ENCODE results near the gene FNDC3B.

FNDC3B gene

DNA sequence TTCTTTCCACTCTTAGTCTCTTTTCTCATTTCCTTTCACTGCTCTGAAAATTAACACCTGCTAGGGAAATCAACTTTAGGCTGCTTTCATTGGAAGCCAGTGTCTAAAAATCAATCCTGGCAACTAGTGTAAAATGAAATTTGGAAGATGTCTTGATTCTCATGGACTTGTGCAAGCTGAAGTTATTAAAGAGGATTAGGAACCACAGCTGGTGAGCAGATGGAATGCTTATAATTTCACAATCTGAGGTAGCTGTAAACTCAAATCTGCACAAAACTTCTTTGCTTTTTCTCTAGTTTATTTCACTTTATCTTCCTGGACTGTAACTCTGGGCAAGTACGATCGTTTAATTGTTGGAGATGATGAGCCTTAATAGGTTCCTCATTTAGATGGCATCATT lies 233.3 kb downstream of the FNDC3B start:
- no peak for DNase-seq

DNA sequence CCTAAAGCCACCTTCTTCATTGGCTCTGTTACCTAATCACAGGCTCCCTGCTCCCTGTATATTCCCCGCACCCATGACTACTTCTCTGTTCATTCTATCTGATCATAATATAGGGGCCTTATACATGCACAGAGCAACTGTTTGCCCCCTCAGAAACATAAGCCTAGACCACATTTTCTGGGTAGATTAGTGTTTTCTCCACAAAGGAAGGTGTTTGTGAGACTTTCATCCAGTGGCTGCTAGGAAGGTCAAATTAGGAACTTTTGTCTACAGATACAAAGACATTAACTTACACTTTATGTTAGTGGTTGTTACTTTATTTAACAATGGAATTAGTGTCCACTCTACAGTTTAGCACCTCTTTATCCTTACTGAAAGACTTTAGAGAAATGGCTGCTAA lies 234.0 kb downstream of the FNDC3B start:
- no peak for DNase-seq

DNA sequence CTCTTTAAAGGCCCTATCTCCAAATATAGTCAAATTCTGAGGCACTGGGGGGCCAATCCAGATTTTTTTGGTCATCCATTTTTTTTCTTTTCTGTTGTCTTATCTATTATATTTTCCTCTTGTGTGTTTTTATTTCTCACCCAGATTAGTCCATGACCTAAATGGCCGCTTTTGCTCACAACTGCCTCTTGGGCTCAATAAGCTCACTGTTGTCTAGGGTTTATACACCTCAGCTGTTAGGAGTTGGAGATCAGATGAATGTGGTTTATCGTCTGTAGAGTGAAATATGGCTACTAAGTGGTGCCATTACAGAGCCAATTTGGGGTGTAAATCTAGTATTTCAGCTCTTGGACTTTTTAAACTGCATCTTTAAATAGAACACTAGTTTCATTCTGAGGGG lies 235.5 kb downstream of the FNDC3B start:
- no peak for DNase-seq

DNA sequence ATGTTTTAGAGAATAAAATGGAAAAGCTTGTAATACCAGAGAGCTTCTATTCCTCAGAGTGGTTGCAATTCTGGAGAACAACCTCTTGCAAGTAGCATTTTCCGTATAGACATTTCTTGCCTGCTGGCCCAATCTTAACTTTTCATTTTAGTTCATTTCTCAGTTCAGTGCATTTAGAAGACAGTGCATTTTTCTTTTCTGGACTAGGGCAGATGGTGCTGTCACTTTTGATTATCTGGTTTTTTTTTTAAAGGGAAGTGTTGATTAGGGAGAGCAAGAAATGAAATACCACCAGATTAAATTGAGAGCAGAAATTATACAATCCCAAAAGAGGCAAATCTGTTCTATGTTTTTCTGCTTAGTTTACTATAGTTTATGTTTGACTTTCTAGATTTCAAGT lies 236.2 kb downstream of the FNDC3B start:
- no peak for DNase-seq

DNA sequence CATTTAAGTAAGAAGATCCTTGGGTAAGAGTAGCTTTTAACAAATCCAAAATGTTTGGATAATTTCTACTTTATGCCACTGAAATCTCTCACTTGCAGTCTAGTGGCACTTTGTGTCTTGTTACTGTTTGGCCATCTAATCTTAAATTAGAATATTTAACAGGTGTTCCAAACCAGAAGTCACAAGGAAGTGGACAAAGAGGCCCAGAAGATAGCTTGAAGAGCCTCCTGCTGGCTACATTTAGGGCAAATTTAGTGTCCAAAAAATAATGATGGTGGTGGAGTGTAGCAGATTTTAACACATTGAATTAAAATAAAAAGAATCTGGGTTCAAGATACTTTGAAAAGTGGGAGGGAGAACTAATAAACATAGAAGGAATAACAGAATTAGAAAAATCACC lies 236.7 kb downstream of the FNDC3B start:
- DNase-seq: no peak

DNA sequence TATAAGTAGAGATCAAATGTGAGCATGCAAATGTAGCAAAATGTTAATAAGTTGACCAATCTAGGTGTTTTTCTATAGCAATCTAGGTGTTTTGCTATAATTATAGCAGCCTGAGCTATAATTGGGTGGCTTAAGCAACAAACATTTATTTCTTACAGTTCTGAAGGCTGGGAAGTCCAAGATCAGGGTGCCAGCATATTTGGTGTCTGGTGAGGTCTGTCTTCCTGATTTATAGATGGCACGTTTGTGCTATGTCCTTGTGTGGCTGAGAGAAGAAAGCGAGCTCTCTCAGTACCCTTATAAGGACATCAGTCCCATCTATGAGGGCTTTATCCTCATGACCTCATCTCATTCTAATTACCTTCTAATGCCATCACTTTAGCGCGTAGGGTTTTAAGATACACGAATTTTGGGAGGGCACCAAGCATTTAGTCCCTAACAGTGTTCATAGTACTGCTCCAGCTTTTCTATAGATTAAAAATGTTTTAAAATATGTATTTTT lies 237.8 kb downstream of the FNDC3B start:
- DNase-seq: no peak

DNA sequence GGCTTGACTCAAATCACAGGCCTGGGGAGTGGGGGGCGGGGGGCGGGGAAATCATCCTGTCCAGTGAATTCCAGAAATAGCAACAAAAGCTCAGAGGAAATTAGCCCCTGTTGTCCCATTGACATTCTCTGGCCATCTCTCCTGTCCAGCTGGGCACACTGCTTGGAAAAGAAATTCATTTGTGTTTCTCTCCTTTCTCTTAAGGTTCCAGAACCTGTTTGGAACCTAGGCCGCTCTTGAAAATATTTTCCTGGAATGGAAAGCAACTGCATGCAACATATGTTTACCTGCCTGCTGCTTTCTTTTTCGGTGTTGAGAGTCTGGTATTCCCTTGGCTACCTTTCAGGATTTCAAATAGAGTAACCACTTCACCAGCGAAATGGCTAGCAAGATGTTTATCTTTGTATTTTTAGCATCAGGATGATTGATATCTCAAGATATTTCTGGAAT lies 239.8 kb downstream of the FNDC3B start:
- no peak for DNase-seq

DNA sequence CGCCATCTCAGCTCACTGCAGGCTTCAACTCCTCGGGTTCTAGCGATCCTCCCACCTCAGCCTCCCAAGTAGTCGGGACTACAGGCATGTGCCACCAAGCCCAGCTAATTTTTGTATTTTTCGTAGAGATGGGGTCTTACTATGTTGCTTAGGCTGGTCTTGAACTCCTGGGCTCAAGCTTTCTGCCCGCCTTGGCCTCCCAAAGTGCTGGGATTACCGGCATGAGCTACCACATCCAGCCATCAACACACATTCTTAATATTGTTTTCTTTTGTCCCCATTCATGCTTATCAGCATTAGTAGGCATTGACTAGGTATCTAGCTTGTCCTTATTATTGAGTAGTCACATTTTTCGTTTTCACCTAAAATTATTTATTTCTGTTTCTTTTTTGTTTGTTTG lies 240.6 kb downstream of the FNDC3B start:
- no peak for DNase-seq

DNA sequence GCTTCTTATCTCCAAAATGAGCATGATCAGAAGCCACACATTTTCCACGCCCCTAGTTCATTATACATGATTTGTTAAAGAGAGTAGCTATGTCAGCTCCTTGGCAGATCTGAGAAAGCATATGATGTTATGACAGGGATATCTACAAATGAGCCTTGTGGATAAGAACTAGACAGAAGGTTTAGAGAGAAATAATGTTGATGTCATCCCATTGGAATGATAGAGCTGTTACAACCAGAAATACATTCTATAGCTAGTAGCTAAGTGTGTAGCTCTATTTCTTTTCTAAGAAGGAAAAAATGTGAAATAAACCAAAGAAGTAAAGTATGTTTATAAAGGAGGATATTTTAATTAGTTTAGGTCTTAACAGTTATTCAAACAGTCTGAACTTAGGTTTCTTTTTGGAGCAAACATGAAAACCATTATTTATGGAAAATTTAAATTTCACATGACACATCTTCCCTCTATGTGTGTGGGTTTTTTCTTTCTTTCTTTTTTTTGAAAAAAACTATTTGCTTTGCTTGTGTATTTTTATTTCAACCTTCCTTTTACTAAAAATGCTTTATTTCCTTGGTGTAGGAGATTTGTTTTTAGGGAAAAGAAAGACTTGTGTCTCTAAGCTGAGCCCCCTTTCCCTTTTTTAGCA lies 241.2 kb downstream of the FNDC3B start:
- no peak for DNase-seq

DNA sequence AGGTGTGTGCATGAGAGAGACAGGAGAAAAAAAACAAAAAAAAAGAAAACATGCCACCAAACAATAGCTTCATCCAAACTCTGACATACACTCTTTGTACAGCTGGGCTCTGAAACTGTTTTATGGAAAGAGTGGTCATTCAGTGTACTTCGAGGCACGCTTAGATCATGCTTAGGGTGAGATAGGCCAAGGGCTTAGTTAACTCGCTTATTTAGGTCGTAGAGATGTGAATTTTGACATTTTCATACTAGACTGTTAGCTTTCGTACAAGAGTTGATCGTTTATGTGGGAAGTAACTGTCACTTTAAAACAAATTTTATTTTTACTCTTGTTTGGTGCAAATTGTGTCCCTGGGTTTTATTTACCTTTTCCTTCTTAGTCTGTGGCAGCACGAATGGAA lies 242.5 kb downstream of the FNDC3B start:
- DNase-seq: no peak

DNA sequence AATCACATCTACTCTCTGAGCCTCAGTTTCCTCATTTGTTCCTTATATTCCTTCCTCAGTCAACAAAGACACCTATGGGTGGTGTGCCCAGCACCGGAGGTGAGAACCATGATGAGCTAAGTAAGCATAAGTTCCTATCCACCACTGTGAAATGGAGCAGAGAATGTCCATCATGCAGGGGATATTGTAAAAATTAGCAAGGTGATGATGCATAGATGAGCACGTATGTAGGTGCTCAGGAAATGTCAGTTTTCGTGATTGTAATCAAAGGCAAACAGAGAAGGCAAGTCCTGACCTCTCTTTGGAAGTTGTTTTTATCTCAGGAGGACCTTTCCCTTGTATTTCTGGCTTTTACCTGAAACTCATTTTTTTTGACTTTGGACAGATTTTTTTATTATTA lies 243.5 kb downstream of the FNDC3B start:
- no peak for DNase-seq

DNA sequence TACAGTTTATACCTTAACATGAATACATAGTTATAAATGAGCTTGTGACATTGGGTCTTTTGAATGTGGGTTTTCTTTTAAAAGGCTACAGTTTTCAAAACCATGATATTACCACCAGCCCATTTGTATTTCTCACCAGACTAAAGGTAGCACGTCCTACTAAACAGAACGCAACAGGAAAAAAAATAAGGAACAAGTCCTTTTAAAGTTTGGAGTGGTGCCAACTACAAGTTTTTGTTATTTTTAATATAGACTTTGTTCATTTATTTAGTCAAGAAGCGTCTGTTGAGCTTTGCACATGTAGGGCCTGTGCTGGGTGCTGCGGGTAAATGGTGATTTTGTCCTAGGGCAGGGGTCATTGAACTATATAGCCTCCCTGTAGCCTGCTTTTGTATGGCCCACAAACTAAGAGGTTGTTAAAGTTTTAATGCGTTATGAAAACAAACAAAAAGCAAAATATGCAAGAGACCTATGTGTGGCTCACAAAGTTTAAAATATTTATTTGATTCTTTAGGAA lies 244.5 kb downstream of the FNDC3B start:
- DNase-seq: no peak

DNA sequence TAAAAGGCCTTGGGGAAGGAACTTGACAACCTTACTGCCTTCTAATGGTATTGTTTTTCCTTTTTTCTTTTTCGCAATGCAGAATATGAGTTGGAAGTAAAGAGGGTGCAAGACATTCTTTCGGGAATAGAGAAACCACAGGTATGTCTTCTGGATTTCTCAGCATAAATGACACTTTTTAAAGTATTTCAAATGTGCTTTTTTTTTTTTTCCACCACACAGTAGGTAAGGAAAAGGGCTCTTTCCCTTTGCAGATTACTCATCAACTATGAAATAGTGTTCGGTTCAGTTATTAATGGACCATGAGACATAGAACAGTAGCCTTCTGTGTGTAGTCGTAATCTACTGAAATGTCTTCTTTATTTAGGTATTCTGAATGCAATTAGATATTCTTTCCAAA lies 246.5 kb downstream of the FNDC3B start:
- DNase-seq: no peak

DNA sequence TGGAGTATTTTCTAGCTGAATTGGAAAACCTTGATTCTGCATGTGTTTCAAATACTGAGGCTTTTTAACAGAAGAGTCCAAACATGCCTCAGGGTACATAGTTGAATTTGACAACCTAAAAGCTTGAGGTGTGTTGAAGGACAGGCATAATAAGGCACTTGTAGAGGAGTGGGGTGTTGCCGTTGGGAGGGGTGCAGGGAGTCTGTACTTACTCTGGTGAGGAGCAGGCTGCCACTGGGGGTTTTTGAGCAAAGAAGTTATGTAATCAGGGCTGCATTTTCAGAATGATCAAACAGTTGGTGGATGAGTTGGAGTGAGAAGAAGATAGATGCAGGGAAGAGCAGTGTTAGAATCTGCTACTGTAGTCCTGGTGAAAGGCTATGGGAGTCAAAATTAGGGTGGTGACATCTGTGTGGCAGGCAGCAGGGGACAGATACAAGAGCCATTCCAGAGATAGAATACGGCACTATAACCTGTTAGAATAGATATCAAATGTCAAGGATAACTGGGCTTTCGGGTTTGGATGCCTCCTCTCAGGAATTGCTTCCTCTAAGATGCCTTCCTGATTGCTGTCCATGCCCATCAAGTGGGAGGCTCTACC lies 247.3 kb downstream of the FNDC3B start:
- no peak for DNase-seq

DNA sequence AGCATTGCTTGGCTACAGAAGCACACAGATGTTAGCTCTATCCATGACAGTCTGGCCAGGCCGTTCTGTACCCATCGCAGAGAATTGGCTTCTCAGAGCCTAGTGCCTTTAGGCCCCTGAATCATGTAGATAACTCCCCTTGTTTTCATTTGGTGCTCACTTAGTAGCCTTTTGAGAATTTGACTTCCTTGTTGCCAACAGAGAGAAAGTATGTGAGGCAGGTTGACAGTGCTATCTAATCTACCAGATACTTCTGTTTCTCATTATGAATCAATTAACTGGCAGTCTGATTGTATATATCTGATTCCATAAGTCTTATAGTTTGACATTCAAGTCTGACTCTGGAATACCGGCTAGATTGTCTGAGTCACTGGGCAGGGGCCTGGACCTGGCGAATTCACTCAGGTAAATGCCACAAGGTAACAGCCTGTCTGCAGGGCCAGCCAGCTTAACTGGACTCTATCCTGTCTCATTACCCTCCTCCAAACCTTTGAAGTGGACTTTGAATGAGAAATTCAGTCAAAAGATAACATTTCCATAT lies 248.6 kb downstream of the FNDC3B start:
- no peak for DNase-seq

DNA sequence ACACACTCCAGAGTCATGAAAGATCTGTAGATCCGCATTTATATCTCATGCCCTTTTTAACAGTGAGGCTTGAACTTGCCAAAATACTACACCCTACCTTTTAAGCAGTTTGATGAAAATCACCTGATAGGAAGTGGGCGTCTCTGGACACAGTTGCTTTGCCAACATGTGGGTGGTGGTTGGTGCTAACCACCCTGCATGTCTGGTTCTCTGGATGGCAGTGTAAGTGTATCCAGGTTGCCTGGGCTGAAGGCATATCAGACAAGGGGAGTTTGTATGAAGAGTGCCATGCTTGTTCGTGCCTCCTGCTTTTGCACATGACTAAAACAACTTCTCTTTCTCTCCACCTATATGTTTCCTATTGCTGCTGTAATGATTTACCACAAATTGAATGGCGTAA lies 249.3 kb downstream of the FNDC3B start:
- DNase-seq: no peak

DNA sequence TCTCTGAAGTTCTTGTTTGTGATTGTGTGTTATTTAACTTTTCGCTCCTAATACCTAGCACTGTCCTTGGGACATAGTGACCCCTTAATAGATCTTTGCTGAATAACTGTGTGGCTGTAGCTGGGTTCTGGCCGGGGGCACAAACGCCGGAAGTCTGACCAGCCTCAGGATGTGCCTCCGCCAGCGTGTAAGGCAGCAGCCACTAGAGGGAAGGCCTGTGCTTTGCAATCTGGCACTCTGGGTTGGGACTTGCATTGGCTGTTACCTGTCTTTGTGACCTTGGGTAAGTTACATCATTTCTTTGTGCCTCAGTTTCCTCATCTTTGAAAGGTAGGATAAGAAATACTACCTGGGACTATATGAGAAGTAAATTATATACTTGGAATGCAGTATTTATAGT lies 250.2 kb downstream of the FNDC3B start:
- DNase-seq: no peak

DNA sequence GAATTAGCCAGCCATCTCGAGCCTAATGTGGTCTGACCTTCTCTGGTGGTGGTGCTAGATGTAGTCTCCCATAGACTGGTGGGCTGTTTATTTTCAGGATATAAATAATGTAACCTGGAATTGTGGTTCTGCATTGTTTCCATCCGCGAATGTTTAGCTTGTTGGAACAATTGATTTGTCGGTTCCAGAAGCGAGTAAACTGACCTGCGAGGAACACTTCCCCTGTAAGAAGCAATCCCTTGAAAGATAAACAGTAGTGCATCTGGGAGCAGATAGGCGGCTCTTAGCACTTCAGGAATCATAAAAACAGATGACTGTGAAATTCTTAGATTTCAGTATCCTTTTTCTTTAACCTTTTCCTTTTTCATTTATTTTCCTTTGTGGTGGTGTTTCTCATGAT lies 251.1 kb downstream of the FNDC3B start:
- no peak for DNase-seq

DNA sequence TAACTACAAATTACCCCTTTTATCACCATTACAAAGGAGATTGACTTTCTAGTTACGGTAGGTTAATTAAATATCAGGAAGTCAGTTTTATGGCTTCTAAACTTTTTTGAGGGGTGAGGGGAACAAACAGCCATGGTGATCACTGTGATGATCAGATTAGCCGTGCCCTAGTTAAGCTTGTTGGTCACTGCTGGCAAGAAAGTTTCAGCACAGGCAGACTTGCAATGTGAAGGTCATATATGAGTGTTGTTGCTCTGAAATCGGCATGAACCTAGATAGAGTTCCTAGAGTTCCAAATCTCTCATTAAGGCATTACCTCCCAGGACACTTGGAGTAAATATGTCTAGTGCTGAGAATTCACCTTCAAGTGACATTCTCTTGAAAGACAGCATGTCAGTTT lies 252.3 kb downstream of the FNDC3B start:
- no peak for DNase-seq

DNA sequence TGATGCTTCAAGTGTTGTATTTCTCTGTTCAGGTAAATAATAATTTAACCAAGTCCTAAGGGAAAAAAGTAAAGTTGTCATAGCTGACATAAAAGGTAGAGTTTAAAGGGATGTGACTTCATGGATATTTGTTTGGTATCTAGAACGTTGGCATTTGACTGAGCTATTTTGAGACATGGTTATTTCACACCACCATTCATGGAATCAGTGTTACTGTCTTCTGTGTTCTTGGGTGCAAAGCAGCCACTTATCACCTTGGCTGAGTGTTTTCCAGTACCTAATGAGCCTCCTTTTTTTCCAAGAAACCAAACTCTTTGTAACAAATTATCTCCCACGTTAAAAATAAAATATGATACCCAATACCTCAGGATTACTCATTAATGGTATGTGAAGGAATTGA lies 253.0 kb downstream of the FNDC3B start:
- DNase-seq: no peak

DNA sequence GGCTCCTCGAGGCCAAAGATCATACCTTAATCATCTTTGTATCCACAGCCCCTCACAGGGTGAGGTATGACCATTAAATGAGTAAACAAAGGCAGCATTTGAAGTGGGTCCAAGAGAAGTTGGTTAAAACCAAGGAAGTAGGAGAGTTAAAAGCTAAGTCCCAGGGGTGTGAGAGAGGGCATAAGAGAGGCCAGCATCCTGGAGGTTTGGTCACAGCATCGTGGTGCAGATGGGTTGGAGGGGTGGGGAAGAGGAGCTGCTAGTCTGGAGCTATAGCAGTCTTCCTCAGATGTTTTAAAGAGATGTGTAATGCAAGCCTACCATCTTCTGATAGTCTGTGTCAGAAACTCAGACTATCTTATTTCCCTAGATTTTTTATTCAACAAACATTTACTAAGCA lies 253.7 kb downstream of the FNDC3B start:
- DNase-seq: no peak

DNA sequence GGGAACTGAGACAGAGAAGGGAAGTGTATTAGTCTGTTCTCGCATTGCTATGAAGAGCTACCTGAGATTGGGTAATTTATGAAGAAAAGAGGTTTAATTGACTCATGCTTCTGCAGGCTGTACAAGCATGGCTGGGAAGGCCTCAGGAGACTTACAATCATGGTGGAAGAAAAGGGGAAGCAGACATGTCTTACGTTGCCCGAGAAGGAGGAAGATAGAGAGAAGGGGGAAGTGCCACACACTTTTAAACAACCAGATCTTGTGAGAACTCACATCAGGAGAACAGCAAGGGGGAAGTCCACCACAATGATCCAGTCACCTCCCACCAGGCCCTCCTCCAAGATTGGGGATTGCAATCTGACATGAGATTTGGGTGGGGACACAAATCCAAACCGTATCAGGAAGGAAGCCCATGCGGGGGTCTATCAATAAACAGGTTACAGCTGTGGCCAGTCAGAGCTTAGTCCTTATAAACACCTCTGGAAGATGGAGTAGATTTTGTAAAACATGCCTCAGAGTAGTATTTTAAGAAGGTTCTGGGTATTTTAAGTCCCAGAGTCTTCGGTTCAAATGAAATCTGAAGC lies 254.9 kb downstream of the FNDC3B start:
- no peak for DNase-seq

DNA sequence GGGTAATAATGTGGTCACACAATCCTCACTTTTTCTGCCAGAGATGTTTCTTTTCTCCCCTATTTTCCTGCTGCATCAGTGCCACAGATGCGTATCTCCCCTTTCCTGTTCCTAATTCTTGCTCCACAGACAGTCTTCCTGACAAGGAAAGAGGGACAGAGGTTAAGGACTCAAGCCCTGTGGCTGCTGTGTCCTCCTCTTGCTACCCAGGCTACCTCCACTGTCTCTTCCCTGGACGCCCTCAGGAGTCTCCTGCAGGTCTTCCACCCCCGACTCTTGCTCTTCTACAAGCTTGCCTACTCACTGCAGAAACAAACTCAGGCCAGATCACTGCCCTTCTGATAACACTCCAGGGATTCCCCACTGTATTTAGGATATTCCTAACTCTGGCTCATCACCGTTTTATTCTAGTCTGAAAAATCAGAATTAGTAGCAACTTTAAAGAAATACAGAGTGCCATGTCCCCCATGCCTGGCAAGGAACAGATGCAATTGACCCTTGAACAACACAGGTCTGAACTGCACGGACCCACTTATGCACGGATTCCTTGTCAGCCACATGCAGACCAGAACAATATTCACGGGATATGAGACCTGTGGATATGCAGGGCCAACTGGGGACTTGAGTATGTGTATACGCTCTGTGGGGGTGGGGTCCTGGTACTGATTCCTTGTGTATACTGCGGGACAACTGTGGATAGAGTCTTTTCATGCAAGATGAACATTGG lies 257.0 kb downstream of the FNDC3B start:
- no peak for DNase-seq

DNA sequence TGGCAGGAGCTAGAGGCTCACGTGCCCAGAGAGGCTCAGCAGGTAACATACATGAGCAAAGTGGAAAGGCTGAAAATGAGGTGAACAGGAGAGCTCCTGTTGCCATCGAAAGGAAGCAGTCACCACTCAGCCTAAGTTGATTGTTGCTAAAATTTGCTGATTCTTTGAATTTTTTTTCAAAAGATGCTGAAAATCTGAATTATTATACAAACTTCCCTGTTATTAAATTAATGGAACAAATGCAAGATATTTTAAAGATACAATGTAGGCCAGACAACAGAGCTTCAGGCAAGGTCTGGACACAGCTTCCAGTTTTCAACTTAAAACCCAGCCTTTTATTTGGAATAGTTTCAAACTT lies 257.6 kb downstream of the FNDC3B start:
- DNase-seq: no peak
